Stimulated activated CD4-positive, alpha-beta T cell treated with anti-CD3 and anti-CD28 coated beads, Interleukin-2, amount 100 ng/mL, for 24 hours (primary cell): ENCODE measurements around the gene SLIT3.

Experiments used
- DNase-seq, 2 donors: peaks; one replicate each; pipeline ENCODE4 v3.0.0-alpha.2; 2020

Gene SLIT3

DNA sequence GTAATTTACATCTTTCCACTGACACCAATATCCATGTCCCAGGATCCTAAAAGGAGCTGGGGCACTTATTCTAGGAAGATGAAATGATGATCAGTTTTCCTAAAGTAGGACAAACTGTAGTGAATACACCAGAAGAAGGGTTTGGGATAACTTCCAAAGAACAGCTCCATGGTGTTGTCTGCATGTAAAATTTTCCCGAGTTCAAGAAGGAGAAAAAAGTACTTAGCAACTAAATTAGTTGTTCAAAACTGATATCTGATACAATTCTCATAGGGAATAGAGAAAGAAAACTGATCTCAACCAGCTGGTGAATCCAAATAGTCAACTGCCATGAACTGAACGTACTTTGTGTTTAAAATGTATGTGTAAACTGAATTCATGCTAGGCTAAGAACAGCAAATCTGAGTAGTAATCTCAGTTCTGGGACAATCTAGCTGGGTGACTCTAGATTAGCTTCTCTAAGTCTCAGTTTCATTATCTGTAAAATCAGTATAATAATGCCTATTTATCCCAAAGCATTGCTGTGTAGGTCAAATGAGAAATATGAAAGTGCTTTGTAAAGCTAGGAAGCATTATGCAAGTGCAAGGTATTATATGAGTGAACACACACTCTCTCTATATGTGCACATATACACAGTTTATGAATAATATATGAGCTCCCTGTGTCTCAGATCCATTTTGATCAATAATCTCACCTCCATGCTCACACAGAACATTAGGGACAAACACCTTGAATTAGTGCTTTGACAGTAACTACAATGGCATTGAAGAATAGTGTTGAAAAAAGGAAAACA lies 357.7 kb downstream of the SLIT3 start:
- DNase-seq, result no peak

DNA sequence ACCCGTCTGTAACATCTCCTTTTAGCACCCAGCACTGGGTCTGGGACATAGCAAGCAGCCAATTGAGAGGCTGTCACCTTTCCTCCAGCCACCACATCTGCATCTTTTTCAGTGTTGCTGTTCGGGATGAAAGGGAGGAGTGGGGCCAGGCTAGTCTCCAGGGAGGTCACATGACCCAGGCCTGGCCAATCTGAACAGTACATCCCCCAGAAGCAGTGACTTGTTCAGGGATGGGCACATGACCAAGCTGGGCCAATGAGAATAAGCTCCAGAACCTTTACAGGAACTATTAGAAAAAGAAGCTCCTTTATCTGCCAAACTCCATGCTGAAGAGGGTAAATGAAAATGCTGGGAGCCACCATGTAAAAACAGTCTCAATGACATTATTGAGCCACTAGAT lies 359.0 kb downstream of the SLIT3 start:
- no peak for DNase-seq

DNA sequence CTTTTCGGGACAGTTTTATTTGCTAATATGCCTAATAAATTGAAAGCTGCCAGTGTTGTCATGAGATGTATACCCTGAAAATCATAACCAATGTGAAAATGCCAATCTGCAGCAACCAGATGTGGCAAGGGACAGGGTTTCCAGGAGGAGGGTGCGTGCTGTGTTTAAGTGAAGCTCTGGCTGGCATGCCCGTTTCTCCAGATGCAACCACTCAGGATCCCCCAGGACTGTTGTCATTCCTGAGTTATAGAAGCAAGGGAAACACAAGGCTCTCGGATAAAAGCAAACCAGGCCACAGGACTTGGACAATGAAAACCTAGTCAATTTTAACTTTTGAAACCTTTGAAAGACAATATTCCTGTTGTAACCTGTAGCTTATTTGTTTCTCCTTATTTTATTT lies 360.2 kb downstream of the SLIT3 start:
- no peak for DNase-seq

DNA sequence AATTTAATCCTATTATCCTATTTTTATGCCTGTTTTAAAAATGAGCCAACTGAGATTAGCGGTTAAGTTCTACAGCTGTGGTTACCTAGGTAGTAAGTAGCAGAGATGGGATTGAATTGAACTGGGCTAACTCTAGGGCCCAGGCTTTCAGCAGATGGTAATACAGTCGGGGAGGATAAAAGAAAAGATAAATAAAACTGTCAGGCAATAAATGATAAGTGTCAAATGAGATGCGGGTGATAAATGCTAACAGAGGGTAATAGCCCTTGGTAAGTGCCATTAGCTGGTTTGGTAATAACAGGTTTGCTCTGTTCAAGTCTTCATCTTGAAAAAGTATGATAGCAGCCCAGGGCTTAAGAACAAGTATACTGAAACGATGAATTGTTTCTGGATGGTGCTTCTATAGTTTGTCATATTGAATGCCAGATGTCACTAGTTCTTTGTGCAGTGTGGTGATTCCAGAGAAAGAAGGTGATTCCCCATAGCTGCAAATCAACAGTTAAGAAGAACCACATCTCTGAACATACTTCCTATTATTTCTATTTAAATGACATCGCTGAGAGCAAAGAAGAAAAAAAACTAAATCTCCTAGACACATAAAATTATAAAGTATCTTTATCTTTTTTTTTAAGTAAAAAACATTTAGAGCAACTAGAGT lies 360.9 kb downstream of the SLIT3 start:
- DNase-seq, result no peak

DNA sequence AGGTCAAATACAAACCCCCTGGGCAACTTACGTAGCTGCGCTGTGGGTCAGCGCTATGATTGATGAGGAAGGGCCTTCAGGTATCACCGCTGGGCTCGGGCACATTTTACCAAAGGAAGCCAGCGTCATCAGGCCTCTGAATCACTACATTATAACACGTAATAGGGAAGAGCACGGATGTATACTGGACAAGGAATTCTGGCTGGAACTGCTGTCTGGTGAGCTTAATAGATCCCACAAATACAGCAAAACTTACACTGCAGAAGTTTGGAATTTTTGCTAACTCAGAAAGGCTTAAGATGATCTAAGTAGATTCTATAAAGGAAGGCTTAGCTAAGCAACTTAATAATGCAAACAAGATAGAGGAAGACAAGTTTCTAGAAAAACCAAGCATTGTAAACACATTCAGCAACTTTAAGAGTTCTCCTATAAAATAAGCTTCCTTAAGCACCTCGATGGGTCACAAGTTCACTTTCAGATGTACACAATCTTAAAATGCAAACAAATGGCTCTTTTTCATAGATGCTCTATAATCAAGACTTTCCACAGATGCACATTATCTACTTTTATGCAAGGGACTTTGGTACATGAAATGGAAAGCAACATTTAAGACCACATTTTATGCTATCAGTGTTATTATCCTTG lies 361.7 kb downstream of the SLIT3 start:
- no peak for DNase-seq

DNA sequence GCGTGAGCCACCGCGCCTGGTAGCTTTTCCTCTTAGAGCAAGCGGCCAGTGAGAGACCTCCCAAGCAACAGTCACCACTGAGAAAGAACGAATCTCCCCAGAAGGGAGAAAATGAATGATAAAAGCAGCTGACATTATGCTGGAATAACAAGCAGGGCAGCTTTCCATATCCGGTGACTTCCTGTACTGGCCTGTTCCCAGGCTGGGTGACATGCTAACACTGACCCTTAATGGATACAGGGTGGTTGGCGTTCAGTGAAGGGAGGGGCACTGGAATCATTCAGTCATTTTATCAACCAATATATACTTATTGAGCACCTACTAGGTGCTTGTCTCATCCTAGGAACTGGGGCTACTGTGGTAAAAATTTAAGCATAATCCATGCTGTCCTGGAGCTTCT lies 364.4 kb downstream of the SLIT3 start:
- DNase-seq, result no peak

DNA sequence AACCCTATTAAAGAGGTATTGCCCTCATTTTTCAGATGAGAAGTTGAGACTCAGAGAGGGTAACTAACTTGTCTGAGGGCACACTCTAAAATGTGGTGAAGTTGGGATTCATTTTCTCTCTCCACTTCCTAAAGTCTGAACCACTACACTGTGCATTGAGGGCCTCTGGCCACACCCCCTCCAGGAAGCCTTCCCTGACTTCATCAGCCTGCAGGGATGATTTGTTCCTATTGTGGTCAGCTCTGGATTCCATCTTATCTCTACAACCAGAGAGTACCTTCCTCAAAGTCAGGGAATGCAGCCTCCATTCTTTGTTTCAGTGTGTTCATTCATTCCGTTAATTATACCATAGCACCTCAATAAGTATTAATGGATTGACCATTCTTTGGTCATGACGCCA lies 365.8 kb downstream of the SLIT3 start:
- DNase-seq, result no peak

DNA sequence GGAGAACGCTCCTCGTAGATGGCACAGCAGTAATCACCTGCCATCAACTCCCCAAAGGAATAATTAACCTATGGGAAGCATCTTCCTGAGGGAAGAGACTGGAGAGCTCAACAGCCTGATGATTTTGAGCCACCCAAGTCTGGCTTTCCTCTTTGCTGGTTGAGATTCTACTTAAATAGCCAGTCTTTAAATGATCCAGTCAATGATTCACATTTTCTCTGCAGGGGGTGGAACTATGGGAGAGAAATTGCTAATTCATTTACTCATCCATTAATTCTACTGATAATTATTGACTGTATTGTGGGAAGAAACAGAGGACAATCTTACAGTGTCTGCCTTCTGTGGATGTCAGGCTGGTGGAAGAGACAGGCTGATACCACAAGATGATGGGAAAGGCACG lies 366.8 kb downstream of the SLIT3 start:
- no peak for DNase-seq

DNA sequence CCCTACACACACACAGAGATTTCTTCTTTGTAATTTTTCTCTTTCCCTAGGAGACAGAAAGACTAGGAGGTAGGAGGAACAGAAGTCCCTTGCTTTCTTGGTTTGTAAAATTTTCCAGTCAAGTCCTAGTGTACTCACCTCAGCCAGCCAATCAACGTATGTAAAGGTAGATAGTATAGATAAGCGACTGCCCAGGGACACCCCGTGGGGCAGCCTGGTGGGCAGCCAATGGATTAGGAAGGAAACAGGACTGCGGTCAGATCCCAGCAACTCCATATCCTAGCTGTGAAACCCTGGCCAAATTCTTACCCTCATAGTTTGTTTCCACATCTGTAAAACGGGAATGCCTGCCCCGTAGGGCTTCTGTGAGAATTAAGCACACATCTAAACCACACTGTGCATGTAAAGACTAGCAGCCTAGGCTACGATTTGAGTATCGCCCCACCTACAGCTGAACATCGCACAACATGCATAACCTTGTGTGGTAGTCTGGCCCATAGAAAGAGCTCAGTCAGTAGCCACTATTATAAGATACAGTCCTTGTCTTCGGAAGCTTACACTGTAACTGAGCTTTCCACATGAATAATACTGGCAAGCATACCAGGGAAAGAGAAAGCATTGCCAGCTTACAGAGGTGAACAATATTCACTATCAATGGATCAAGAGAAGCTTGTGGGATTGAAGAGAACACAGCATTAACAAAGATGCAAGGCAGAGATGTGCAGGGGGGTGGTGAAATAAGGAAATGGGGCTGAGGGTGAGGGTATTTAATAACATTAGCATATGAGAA lies 368.3 kb downstream of the SLIT3 start:
- no peak for DNase-seq

DNA sequence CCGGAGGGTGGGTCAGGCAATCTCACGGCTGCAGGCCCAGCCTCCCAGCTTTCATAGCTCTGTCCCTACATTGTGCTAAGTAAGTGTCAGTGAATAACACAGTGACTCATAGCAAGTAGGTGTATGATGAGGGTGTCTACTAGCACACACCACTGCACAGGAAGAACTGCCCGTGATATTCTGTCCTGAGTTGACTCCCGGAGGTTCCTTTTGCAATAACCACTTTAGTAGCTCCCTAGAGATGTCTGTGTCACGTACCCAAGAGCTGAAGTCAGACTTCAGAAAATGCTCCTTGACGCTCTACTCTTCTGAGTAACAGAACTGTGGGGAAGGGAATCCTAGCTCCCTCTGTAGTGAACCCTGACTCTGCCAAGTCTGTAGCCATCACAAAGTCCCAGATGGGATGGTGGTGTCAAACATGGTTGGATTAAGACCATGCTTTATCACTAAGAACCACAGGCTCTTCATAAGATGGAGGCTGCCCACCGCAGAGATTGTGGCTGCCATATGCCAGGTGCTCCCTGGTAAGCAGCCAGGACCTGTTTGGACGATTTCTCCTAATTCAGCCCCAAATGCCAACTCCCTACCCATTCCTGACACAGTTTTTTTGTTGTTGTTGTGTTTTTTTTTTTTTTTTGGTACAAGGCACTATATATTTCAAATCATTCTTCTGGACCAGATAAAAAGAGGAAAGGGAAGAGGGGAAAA lies 369.1 kb downstream of the SLIT3 start:
- no peak for DNase-seq

DNA sequence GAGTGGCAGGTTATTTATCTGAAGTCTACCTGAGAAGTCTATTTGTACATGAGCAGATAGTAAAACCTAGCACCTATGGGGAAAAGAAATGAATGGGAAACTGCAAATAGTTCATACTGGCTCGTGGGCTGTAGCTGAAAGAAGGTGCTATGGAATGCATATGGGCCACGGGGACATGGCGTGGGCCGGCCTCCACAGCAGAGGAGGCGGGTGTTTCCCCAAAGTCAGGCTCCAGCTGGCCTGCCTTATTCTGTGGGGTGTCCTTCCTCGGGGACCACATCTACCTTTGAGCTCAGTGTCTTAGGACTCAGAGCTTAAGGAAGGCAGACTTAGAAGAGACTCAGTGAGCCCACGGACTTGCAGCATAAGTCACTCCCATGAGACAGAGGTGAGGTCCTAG lies 371.3 kb downstream of the SLIT3 start:
- DNase-seq, result no peak

DNA sequence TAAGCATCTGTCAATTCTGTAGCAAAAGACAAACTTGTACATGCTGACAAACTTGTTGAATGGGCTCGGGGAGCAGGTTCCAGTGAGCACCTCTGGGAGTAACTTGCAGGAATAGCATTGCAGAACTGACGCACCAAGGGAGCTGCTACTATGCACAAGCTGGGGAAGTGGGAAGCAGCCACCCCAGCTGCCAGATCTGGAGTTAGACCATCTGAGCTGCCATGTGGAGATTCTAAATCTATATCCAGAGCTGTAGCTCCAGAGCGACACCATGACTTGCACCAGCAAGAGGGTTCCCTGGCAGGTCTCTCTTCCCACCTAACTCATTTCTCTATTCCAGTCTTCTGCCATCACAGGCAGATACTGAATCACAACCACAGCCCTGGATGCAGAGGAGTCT lies 375.8 kb downstream of the SLIT3 start:
- DNase-seq, result no peak

DNA sequence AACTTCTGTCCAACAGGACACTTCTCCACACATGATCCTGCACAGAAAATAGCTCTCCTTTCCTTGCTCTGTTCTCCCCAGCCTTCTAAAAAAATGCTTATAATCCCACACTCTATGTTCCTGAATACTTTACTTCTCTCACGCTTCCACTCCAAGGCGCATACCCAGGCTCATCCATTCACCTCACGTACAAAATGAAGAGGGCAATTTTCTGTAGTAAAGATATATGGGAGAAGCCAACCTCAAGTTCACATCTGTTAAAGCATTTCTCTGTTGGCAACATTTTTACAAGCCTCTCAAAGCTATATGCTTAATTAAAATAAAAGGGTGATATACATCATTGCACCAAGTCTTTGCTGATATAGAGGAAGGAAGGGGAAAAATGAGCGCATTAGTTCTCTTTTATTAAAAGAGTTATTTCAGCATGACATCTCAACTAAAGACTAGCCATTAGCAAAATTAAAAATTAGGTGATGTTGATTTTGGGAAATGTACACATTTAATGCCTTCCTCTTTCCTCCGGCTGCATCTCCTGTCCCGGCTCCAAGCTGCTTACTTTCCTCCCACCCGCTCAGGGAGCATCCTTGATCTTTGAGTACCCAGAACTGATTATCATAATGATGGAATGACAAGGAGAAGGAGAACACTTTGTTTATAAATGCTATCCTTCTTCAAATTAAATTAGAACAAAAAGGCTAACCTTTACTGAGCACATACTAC lies 379.6 kb downstream of the SLIT3 start:
- no peak for DNase-seq

DNA sequence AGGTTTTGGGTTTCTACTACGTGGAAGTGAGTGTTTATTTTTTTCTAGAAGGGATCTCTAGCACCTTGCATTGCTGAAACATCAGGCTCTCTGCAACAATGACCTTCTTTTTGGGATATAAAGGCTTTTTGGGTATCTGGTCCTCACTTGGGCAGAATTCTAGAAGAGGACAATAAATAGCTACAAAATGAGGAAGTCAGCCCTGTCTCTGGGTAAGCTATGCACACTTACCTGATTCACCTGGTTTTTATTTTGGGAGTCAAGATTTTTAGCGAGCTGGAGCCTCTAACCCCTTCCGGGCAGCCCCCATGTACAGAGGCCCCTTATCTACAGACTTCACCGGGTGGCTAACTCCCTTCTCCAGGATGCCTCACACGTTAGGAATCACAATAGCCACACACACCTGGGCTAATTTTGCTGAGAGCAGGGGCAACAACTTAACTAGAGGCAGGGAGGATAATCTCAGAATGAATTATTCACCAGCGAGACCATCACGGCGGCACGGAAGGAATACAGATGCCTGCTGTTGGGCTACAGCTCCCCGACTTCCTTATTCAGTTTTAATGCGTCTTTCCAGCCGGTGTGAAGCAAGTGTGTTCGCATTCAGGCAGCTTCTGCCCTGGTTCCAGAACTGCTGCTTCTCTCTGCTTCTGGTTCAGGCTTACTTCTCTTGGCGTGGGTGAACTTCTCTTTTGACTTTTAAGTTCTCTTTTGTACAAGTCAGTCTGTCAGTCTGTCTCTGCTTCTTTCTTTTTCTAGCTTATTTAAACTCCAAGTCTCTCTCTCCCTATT lies 380.7 kb downstream of the SLIT3 start:
- no peak for DNase-seq

DNA sequence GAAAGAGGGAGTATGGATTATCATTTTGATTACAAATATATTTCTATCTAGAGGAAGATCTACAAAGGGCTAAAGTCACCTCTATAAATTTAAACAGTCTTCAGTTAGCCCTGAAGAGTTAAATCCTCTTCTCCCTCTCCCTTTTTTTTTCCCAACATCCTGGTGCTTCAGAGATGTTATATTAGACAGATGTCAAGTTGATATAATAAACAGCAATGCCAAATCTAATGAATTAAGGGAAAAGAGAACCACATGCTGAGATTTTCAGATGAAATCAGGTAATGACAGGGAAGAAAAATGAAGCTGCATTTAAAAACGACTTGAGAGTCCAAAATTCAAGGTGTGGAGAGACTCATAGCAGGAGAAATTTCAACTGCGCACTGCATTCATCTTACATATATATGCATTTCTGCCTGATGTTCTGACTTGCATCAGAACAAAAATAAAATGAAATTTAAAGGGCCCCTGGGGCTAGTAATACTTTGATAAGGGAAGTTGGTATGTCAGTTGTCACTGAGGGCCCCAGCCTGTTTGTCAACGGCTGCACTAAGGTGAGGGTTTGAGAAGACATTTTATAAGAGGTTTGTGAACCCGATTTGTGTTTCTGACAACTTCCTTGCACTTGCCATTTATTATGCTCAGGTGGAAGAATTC lies 382.9 kb downstream of the SLIT3 start:
- no peak for DNase-seq

DNA sequence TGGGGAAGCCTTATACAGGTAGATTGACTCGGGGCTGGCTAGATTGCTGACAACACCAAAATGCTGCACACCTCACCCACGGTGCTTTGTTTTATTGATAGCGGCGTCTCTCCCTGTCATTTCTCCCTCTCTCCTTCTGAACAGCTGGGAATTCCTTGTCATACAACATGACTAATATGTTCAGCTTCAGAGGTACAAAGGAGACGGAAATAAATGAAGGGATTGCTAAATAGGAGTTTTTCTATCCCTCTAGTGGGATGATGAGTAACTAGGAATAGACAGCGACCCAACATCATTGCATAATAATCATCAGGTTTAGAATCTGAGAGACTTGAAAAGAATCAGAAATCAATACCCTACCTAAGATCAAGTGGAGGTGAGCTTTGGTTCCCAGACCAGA lies 384.1 kb downstream of the SLIT3 start:
- no peak for DNase-seq

DNA sequence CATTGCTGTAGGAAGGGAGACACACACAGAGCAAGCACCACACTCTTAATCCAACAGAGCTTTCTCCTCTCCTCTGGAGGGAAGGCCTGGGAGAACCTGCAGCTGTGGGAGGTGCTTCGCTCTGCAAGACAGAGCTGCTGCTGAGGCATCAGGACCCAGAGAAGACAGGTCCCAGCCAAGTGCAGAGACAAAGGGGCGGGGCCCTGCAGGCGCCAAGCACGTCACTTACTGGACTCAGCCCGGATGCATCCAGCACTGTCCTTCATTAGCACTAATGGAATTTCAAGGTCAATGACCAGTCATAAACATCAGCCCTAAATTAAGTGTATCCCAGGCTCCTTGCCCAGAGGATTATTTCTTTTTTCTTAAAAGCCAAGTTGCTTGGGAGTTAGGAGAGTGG lies 384.7 kb downstream of the SLIT3 start:
- no peak for DNase-seq

DNA sequence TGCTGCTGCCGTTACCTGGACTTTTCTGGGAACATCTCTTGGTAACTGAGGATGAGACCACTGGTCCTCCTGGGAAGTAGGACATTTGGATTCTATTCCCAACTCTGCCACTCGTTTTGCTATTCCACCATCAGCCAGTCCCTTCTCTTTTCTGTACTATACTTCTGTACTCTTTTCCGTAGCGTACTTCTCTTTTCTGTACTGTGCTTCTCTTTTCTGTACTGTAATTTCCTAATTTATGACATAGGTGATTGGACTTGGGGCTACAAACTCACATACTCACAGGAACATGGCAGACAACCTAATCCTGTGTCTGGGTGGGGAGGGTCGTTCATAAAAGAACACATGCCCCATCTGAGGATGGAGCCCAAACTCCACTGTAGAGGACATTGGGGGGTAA lies 386.4 kb downstream of the SLIT3 start:
- DNase-seq, result no peak

DNA sequence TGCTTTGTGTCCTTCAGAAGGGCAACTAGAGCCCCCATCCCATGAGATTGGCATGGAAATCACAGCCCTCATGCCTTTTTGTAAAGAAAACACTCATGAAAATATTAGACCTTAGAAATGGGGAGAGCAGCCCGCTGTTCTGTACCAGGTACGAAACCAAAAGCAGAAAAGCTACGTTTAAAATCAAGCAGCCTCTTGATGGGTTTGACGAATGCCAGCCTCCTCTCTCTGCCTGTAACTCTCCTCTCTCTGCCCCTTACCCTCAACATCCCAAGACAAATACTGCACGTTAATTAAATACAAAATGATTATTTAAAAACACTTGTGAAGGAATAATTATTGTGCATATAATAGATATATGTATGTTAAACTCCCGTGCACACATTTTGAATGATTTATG lies 390.1 kb downstream of the SLIT3 start:
- no peak for DNase-seq

DNA sequence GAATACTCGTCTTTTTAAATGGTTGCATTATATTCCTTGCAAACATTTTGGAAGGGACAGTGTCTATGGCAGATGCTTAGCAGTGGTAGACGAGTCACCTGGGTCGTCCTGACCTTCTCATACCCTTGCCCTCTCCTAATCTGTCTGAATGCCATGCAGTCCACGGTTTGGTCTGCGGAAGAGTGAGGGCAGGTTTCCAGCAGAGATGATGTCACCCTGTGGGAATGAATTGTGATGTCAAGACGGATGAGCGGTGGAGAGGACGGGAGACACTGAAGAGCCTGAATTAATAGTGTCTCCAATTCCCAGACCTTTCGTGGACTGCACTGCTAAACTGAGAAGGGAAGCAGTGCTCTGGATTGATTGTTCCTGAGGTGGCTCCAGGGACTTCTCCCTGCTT lies 392.7 kb downstream of the SLIT3 start:
- no peak for DNase-seq

DNA sequence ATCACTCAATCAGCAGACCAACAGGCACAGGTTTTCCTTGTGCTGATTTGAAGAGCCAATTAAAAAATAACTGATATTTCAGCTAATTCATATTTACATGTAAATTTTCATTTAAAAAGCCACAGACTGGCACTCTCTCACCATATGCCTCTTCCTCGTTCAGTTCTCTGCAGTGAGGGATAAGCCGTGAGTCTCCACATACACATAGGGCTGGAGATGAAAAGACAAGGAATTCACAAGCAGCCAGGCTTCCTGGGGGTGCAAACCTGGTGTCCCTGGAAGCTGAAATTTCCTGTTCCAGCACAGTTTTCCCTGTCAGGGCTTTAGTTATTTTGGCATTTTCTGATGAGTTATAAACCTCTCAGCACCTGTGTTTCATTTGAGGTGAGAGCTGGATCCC lies 397.9 kb downstream of the SLIT3 start:
- DNase-seq, result no peak
